Measurements from ENCODE around the gene MON1A. TPM values are rescaled to one million over a fixed set of nuclear protein-coding genes. Genes with fewer than 3 reads are reported as not detected.

Gene MON1A
- total and polyA plus RNA-seq, 2 experiments from 2014 or later: 6.4 to 12.1 TPM

GRCh38 chr3:49898991-49899390 lies 30.6 kb downstream of the MON1A start:
- no peaks in the 10 kb centered on the region for H3K9me2 ChIP-seq (ENCODE audit: insufficient read depth)
- no peak overlapping the region for H3K27ac Mint-ChIP-seq
- no peaks in the 10 kb centered on the region for H3K9me3 Mint-ChIP-seq
- peaks cover under 1% of the 10 kb centered on the region; the same call in 1 of the 2 replicates for H3F3A ChIP-seq (replicated peaks; ENCODE audit: low read depth)
- no peak overlapping the region for H2AFZ ChIP-seq
- no peaks in the 10 kb centered on the region for H3K36me3 Mint-ChIP-seq (ENCODE audit: low read depth)
- H3K27me3 ChIP-seq (ENCODE audit: insufficient read depth): no peaks in the 10 kb centered on the region
- DNase-seq (ENCODE audit: low spot score) (no peak), ATAC-seq (no peak)
- no peak overlapping the region for H3K4me3 ChIP-seq
- H3K27me3 Mint-ChIP-seq (ENCODE audit: insufficient read depth, low read depth, poor library complexity): peaks cover 14% of the 10 kb centered on the region
- no peak overlapping the region for H3K27ac ChIP-seq (ENCODE audit: low read depth)
- H4K20me1 ChIP-seq (replicated peaks; ENCODE audit: insufficient read depth): no peaks in the 10 kb centered on the region
- H3K4me2 ChIP-seq: no peak overlapping the region
- H3K4me1 ChIP-seq (ENCODE audit: insufficient read depth): peaks cover under 1% of the 10 kb centered on the region; the same call in 1 of the 2 replicates
- H3K4me3 Mint-ChIP-seq: no peak overlapping the region
- no peaks in the 10 kb centered on the region for H3K36me3 ChIP-seq (ENCODE audit: insufficient read depth)
- TF ChIP-seq ZNF331 (CRISPR knock-in tag; IDR thresholded peaks at IDR 0.05; ENCODE audit: low read depth): no peak
- no peak for TF ChIP-seq STAT1 (IDR thresholded peaks at IDR 0.05; ENCODE audit: unreplicated experiment)
- TF ChIP-seq JUNB (IDR thresholded peaks at IDR 0.05; ENCODE audit: unreplicated experiment): no peak
- no peak for TF ChIP-seq EZH2phosphoT487 (IDR thresholded peaks at IDR 0.05; ENCODE audit: unreplicated experiment)
- TF ChIP-seq, protein P1, sequence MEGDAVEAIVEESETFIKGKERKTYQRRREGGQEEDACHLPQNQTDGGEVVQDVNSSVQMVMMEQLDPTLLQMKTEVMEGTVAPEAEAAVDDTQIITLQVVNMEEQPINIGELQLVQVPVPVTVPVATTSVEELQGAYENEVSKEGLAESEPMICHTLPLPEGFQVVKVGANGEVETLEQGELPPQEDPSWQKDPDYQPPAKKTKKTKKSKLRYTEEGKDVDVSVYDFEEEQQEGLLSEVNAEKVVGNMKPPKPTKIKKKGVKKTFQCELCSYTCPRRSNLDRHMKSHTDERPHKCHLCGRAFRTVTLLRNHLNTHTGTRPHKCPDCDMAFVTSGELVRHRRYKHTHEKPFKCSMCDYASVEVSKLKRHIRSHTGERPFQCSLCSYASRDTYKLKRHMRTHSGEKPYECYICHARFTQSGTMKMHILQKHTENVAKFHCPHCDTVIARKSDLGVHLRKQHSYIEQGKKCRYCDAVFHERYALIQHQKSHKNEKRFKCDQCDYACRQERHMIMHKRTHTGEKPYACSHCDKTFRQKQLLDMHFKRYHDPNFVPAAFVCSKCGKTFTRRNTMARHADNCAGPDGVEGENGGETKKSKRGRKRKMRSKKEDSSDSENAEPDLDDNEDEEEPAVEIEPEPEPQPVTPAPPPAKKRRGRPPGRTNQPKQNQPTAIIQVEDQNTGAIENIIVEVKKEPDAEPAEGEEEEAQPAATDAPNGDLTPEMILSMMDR (conservative IDR thresholded peaks at IDR 0.05; ENCODE audit: low read depth in 2 of 2): no peak; a peak in 1 of 4 replicates
- TF ChIP-seq ZNF114 (CRISPR knock-in tag; IDR thresholded peaks at IDR 0.05): no peak
- TF ChIP-seq, protein P2, sequence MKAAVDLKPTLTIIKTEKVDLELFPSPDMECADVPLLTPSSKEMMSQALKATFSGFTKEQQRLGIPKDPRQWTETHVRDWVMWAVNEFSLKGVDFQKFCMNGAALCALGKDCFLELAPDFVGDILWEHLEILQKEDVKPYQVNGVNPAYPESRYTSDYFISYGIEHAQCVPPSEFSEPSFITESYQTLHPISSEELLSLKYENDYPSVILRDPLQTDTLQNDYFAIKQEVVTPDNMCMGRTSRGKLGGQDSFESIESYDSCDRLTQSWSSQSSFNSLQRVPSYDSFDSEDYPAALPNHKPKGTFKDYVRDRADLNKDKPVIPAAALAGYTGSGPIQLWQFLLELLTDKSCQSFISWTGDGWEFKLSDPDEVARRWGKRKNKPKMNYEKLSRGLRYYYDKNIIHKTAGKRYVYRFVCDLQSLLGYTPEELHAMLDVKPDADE (IDR thresholded peaks at IDR 0.05): no peak
- no peak for TF ChIP-seq POLR2AphosphoS5 (IDR thresholded peaks at IDR 0.05; ENCODE audit: low read depth)
- no peak for TF ChIP-seq EZH2 (IDR thresholded peaks at IDR 0.05; ENCODE audit: low read depth, unreplicated experiment)
- TF ChIP-seq, protein P3, sequence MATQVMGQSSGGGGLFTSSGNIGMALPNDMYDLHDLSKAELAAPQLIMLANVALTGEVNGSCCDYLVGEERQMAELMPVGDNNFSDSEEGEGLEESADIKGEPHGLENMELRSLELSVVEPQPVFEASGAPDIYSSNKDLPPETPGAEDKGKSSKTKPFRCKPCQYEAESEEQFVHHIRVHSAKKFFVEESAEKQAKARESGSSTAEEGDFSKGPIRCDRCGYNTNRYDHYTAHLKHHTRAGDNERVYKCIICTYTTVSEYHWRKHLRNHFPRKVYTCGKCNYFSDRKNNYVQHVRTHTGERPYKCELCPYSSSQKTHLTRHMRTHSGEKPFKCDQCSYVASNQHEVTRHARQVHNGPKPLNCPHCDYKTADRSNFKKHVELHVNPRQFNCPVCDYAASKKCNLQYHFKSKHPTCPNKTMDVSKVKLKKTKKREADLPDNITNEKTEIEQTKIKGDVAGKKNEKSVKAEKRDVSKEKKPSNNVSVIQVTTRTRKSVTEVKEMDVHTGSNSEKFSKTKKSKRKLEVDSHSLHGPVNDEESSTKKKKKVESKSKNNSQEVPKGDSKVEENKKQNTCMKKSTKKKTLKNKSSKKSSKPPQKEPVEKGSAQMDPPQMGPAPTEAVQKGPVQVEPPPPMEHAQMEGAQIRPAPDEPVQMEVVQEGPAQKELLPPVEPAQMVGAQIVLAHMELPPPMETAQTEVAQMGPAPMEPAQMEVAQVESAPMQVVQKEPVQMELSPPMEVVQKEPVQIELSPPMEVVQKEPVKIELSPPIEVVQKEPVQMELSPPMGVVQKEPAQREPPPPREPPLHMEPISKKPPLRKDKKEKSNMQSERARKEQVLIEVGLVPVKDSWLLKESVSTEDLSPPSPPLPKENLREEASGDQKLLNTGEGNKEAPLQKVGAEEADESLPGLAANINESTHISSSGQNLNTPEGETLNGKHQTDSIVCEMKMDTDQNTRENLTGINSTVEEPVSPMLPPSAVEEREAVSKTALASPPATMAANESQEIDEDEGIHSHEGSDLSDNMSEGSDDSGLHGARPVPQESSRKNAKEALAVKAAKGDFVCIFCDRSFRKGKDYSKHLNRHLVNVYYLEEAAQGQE (IDR thresholded peaks at IDR 0.05; ENCODE audit: unreplicated experiment): no peak
- TF ChIP-seq CREB1 (CRISPR knock-in tag; IDR thresholded peaks at IDR 0.05; ENCODE audit: low read depth): no peak
- TF ChIP-seq, protein P4, sequence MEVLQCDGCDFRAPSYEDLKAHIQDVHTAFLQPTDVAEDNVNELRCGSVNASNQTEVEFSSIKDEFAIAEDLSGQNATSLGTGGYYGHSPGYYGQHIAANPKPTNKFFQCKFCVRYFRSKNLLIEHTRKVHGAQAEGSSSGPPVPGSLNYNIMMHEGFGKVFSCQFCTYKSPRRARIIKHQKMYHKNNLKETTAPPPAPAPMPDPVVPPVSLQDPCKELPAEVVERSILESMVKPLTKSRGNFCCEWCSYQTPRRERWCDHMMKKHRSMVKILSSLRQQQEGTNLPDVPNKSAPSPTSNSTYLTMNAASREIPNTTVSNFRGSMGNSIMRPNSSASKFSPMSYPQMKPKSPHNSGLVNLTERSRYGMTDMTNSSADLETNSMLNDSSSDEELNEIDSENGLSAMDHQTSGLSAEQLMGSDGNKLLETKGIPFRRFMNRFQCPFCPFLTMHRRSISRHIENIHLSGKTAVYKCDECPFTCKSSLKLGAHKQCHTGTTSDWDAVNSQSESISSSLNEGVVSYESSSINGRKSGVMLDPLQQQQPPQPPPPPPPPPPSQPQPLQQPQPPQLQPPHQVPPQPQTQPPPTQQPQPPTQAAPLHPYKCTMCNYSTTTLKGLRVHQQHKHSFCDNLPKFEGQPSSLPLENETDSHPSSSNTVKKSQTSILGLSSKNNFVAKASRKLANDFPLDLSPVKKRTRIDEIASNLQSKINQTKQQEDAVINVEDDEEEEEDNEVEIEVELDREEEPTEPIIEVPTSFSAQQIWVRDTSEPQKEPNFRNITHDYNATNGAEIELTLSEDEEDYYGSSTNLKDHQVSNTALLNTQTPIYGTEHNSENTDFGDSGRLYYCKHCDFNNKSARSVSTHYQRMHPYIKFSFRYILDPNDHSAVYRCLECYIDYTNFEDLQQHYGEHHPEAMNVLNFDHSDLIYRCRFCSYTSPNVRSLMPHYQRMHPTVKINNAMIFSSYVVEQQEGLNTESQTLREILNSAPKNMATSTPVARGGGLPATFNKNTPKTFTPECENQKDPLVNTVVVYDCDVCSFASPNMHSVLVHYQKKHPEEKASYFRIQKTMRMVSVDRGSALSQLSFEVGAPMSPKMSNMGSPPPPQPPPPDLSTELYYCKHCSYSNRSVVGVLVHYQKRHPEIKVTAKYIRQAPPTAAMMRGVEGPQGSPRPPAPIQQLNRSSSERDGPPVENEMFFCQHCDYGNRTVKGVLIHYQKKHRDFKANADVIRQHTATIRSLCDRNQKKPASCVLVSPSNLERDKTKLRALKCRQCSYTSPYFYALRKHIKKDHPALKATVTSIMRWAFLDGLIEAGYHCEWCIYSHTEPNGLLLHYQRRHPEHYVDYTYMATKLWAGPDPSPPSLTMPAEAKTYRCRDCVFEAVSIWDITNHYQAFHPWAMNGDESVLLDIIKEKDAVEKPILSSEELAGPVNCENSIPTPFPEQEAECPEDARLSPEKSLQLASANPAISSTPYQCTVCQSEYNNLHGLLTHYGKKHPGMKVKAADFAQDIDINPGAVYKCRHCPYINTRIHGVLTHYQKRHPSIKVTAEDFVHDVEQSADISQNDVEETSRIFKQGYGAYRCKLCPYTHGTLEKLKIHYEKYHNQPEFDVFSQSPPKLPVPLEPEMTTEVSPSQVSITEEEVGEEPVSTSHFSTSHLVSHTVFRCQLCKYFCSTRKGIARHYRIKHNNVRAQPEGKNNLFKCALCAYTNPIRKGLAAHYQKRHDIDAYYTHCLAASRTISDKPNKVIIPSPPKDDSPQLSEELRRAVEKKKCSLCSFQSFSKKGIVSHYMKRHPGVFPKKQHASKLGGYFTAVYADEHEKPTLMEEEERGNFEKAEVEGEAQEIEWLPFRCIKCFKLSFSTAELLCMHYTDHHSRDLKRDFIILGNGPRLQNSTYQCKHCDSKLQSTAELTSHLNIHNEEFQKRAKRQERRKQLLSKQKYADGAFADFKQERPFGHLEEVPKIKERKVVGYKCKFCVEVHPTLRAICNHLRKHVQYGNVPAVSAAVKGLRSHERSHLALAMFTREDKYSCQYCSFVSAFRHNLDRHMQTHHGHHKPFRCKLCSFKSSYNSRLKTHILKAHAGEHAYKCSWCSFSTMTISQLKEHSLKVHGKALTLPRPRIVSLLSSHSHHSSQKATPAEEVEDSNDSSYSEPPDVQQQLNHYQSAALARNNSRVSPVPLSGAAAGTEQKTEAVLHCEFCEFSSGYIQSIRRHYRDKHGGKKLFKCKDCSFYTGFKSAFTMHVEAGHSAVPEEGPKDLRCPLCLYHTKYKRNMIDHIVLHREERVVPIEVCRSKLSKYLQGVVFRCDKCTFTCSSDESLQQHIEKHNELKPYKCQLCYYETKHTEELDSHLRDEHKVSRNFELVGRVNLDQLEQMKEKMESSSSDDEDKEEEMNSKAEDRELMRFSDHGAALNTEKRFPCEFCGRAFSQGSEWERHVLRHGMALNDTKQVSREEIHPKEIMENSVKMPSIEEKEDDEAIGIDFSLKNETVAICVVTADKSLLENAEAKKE (CRISPR knock-in tag; IDR thresholded peaks at IDR 0.05): no peak
- TF ChIP-seq NANOG (IDR thresholded peaks at IDR 0.05; ENCODE audit: borderline replicate concordance): no peak
- peaks cover 6% of the 10 kb centered on the region for H3K4me1 Mint-ChIP-seq
- no peaks in the 10 kb centered on the region for H3K79me2 ChIP-seq (replicated peaks; ENCODE audit: insufficient read depth)

Data from GM23338 (cell line).